NB4 (cell line): ENCODE measurements around the gene CRX.
A peak's percentile ranks its signal among the peaks of the same experiment; 100 is the strongest.
"Not testable (repeated sequence)": the region's sequence is repeated elsewhere in the genome, so short reads cannot be mapped to it uniquely, and the experiment has no call there.

Experiments
- DNase-seq: peaks from one replicate; pipeline ENCODE4 v3.0.0; 2010; ENCODE audit warnings: low read depth
- H3K4me3 ChIP-seq: one replicate; pipeline ENCODE4 v1.5.1; 2011; ENCODE audit warnings: mild to moderate bottlenecking, low read depth, low read length, moderate library complexity
- CTCF ChIP-seq: IDR thresholded peaks from one replicate; pipeline ENCODE4 v1.5.1; 2012; ENCODE audit warnings: low read depth, low read length
- MAX ChIP-seq: IDR thresholded peaks from 2 replicates; pipeline ENCODE4 v1.6.1; 2011; ENCODE audit warnings: low read depth, low read length
- MYC ChIP-seq: IDR thresholded peaks from 2 replicates; pipeline ENCODE4 v1.6.1; 2011; ENCODE audit warnings: low read depth, low read length
- POLR2A ChIP-seq: IDR thresholded peaks from 2 replicates; pipeline ENCODE4 v1.6.1; 2011; ENCODE audit warnings: mild to moderate bottlenecking; ENCODE audit not compliant: insufficient read length; ENCODE audit errors: extremely low read depth

Gene CRX

GRCh38 chr19:47802521-47803043 lies 19.2 kb upstream of the CRX start:
- TF ChIP-seq POLR2A (no peak), MYC (no peak), MAX (no peak), CTCF (no peak)
- no peak for DNase-seq
- no peak overlapping the region for H3K4me3 ChIP-seq

GRCh38 chr19:47803148-47803547 lies 18.6 kb upstream of the CRX start:
- not testable (repeated sequence) for DNase-seq, H3K4me3 ChIP-seq

- not testable (repeated sequence) for H3K4me3 ChIP-seq, DNase-seq
Measured at GRCh38 chr19:47803671-47804070, 18.1 kb upstream of the CRX start.

GRCh38 chr19:47804451-47804850 lies 17.3 kb upstream of the CRX start, which contains the start of gene TPRX1:
TSS of gene TPRX1 (minus strand) at chr19:47804551. CDS start at chr19:47804539, 12 bp downstream.
- not testable (repeated sequence) for DNase-seq, H3K4me3 ChIP-seq

GRCh38 chr19:47805313-47805712 lies 16.4 kb upstream of the CRX start:
- TF ChIP-seq CTCF (no peak), MAX (peak; percentile 66), MYC (no peak), POLR2A (no peak)
- H3K4me3 ChIP-seq = no peak overlapping the region
- no peak for DNase-seq

GRCh38 chr19:47806435-47806834 lies 15.3 kb upstream of the CRX start:
- H3K4me3 ChIP-seq = no peak overlapping the region
- TF ChIP-seq MYC (no peak), MAX (no peak), CTCF (no peak), POLR2A (no peak)

GRCh38 chr19:47813304-47813994 lies 8.3 kb upstream of the CRX start:
- no peak overlapping the region for H3K4me3 ChIP-seq
- TF ChIP-seq MAX (no peak), CTCF (peak; percentile 98)
- DNase-seq = peak; percentile 93

More at GRCh38 chr19:47806435-47806834, 15.3 kb upstream of the CRX start:
- DNase-seq = no peak
